GM23338 (cell line): Measurements from ENCODE around the gene YTHDF2. TPM values are rescaled to one million over a fixed set of nuclear protein-coding genes. Genes with fewer than 3 reads are reported as not detected.
"Not testable (repeated sequence)": the region's sequence is repeated elsewhere in the genome, so short reads cannot be mapped to it uniquely, and the experiment has no call there.

Experiments
- ATAC-seq: fragments of 200-7000 bp; cut with Tn5 transposase; 3 replicates; pipeline ENCODE4 v1.9.1; 2020
- DNase-seq: peaks from one replicate; pipeline ENCODE4 v3.0.0-alpha.2; 2015; ENCODE audit warnings: low spot score
- H2AFZ ChIP-seq: fragments of 200-600 bp; sonication (generic); 2 replicates; pipeline ENCODE4 v1.8.0; 2016; ENCODE audit warnings: antibody characterized with exemption, mild to moderate bottlenecking, moderate library complexity
- H3F3A ChIP-seq: fragments of 200-600 bp; sonication (generic); replicated peaks from 2 replicates; pipeline ENCODE4 v1.8.0; 2017; ENCODE audit warnings: antibody characterized with exemption, mixed run types, low read depth
- H3K27ac ChIP-seq: fragments of 200-600 bp; sonication (generic); 2 replicates; pipeline ENCODE4 v1.6.1; 2016; ENCODE audit warnings: low read depth
- H3K27me3 ChIP-seq: fragments of 200-600 bp; sonication (generic); 2 replicates; pipeline ENCODE4 v1.8.0; 2016; ENCODE audit warnings: mild to moderate bottlenecking, mixed run types, moderate library complexity; ENCODE audit not compliant: insufficient read depth
- H3K36me3 ChIP-seq: fragments of 200-600 bp; sonication (generic); 2 replicates; pipeline ENCODE4 v1.8.0; 2016; ENCODE audit warnings: mild to moderate bottlenecking; ENCODE audit not compliant: insufficient read depth
- H3K4me1 ChIP-seq: fragments of 200-600 bp; sonication (generic); 2 replicates; pipeline ENCODE4 v1.8.0; 2016; ENCODE audit warnings: mild to moderate bottlenecking, moderate library complexity; ENCODE audit not compliant: insufficient read depth
- H3K4me2 ChIP-seq: fragments of 200-600 bp; sonication (generic); 2 replicates; pipeline ENCODE4 v1.7.1; 2017; ENCODE audit warnings: mixed run types
- H3K4me3 ChIP-seq: fragments of 200-600 bp; sonication (generic); 2 replicates; pipeline ENCODE4 v1.6.1; 2016; ENCODE audit warnings: mixed run types
- H3K79me2 ChIP-seq: fragments of 200-600 bp; sonication (generic); replicated peaks from 2 replicates; pipeline ENCODE4 v1.8.0; 2017; ENCODE audit warnings: mild to moderate bottlenecking; ENCODE audit not compliant: insufficient read depth
- H3K9me2 ChIP-seq: fragments of 200-600 bp; sonication (generic); 2 replicates; pipeline ENCODE4 v1.8.0; 2017; ENCODE audit not compliant: insufficient read depth
- H4K20me1 ChIP-seq: fragments of 200-600 bp; sonication (generic); replicated peaks from 2 replicates; pipeline ENCODE4 v1.8.0; 2017; ENCODE audit warnings: mild to moderate bottlenecking; ENCODE audit not compliant: insufficient read depth
- H3K27ac Mint-ChIP-seq: 2 replicates; pipeline ENCODE4 v1.8.0; 2020; ENCODE audit warnings: inconsistent platforms, mild to moderate bottlenecking, moderate library complexity, mixed read lengths
- H3K27me3 Mint-ChIP-seq: 3 replicates; pipeline ENCODE4 v1.8.0; 2022; ENCODE audit warnings: low read depth, mild to moderate bottlenecking, moderate library complexity, mixed read lengths, inconsistent platforms; ENCODE audit not compliant: insufficient read depth, poor library complexity
- H3K36me3 Mint-ChIP-seq: 3 replicates; pipeline ENCODE4 v1.8.0; 2021; ENCODE audit warnings: low read depth, mild to moderate bottlenecking, inconsistent platforms, moderate library complexity, mixed read lengths
- H3K4me1 Mint-ChIP-seq: 3 replicates; pipeline ENCODE4 v1.8.0; 2020; ENCODE audit warnings: mild to moderate bottlenecking, inconsistent platforms, mixed read lengths
- H3K4me3 Mint-ChIP-seq: 3 replicates; pipeline ENCODE4 v1.8.0; 2021; ENCODE audit warnings: moderate library complexity, mild to moderate bottlenecking, inconsistent platforms, mixed read lengths
- H3K9me3 Mint-ChIP-seq: 3 replicates; pipeline ENCODE4 v1.8.0; 2020; ENCODE audit warnings: moderate library complexity, mild to moderate bottlenecking, inconsistent platforms, mixed read lengths
- CREB1 ChIP-seq: fragments of 250-450 bp; sonication (Bioruptor Pico); IDR thresholded peaks from 2 replicates; pipeline ENCODE4 v1.5.0; 2020; ENCODE audit warnings: low read depth, mild to moderate bottlenecking, moderate library complexity
- EZH2 ChIP-seq: fragments of 200-600 bp; sonication (generic); IDR thresholded peaks from one replicate; pipeline ENCODE4 v1.8.0; 2017; ENCODE audit warnings: antibody characterized with exemption, mild to moderate bottlenecking, low read depth; ENCODE audit not compliant: unreplicated experiment
- EZH2phosphoT487 ChIP-seq: fragments of 200-600 bp; sonication (generic); IDR thresholded peaks from one replicate; pipeline ENCODE4 v1.8.1; 2018; ENCODE audit warnings: antibody characterized with exemption; ENCODE audit not compliant: unreplicated experiment
- JUNB ChIP-seq: IDR thresholded peaks from one replicate; pipeline ENCODE4 v1.6.1; 2016; ENCODE audit warnings: antibody characterized with exemption; ENCODE audit not compliant: unreplicated experiment
- NANOG ChIP-seq: IDR thresholded peaks from 2 replicates; pipeline ENCODE4 v1.6.1; 2016; ENCODE audit warnings: antibody characterized with exemption, borderline replicate concordance
- POLR2AphosphoS5 ChIP-seq: IDR thresholded peaks from 2 replicates; pipeline ENCODE4 v1.6.1; 2016; ENCODE audit warnings: antibody characterized with exemption, low read depth
- STAT1 ChIP-seq: IDR thresholded peaks from one replicate; pipeline ENCODE4 v1.6.1; 2016; ENCODE audit warnings: antibody characterized with exemption; ENCODE audit not compliant: unreplicated experiment
- ZNF114 ChIP-seq: fragments of 250-450 bp; sonication (Bioruptor Pico); IDR thresholded peaks from 2 replicates; pipeline ENCODE4 v1.5.0; 2020; ENCODE audit warnings: mild to moderate bottlenecking, moderate library complexity
- ZNF331 ChIP-seq: fragments of 250-450 bp; sonication (Bioruptor Pico); IDR thresholded peaks from 2 replicates; pipeline ENCODE4 v1.5.0; 2020; ENCODE audit warnings: low read depth, mild to moderate bottlenecking, moderate library complexity
- polyA plus RNA-seq: library from polyadenylated mRNA; unstranded; fragments of >200 nt; fragmentation: Nextera tagmentation; extraction: Ambion mirVana; gene quantifications from 2 replicates; pipeline ENCODE4 v1.2.1, GENCODE V29; 2016
- total RNA-seq: library from RNA; depleted of rRNA; stranded (reverse); fragments of >200 nt; shearing (Covaris generic); gene quantifications from 2 replicates; pipeline ENCODE4 v1.2.3, GENCODE V29; 2014
- TF ChIP-seq, protein P1 (sequence below): fragments of 250-450 bp; sonication (Bioruptor Pico); IDR thresholded peaks from 2 replicates; pipeline ENCODE4 v1.5.0; 2020; ENCODE audit warnings: mild to moderate bottlenecking, moderate library complexity
- TF ChIP-seq, protein P2 (sequence below), 2 experiments: fragments of 200-600 bp in 1 of 2; sonication (generic) in 1 of 2; conservative IDR thresholded peaks; 2 replicates each; pipeline versions ENCODE4 v1.5.1 to v1.6.1; 2016 to 2017; ENCODE audit warnings: antibody characterized with exemption in 2 of 2, low read depth in 2 of 2, mild to moderate bottlenecking in 2 of 2, moderate library complexity in 1 of 2
- TF ChIP-seq, protein P3 (sequence below): IDR thresholded peaks from one replicate; pipeline ENCODE4 v1.6.1; 2018; ENCODE audit warnings: antibody characterized with exemption; ENCODE audit not compliant: unreplicated experiment

The YTHDF2 gene
- total and polyA plus RNA-seq, 2 experiments from 2014 or later, result 130 to 169 TPM

DNA sequence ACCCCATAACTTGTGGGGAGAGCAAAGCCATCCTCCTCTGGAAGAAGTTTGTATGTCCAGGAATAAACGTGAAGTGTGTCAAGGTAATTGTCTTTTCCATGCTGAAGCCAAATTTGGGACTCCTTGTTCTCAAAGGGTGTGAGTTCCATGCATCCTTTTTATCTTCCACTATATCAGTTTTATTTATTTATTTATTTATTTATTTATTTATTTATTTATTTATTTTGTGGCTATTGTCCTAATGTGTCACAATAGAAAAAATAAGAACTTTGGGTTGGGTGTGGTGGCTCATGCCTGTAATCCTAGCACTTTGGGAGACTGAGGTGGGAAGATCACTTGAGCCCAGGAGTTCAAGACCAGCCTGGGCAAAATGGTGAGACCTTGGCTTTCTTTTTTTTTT is 45.1 kb upstream of the YTHDF2 start:
- H2AFZ ChIP-seq, H3K79me2 ChIP-seq, H3K27me3 ChIP-seq, H3K27ac ChIP-seq, H3K4me1 Mint-ChIP-seq, H3K9me2 ChIP-seq, H3K9me3 Mint-ChIP-seq, DNase-seq, H3K27me3 Mint-ChIP-seq, ATAC-seq, H3K4me1 ChIP-seq, H3K4me3 ChIP-seq, H3K4me2 ChIP-seq, H3K27ac Mint-ChIP-seq, H3K4me3 Mint-ChIP-seq, H3F3A ChIP-seq, H4K20me1 ChIP-seq: not testable (repeated sequence)
- H3K36me3 ChIP-seq, result peaks cover 21% of the 10 kb centered on the region; the same call in 1 of the 2 replicates
- H3K36me3 Mint-ChIP-seq, result peaks cover 49% of the 10 kb centered on the region

DNA sequence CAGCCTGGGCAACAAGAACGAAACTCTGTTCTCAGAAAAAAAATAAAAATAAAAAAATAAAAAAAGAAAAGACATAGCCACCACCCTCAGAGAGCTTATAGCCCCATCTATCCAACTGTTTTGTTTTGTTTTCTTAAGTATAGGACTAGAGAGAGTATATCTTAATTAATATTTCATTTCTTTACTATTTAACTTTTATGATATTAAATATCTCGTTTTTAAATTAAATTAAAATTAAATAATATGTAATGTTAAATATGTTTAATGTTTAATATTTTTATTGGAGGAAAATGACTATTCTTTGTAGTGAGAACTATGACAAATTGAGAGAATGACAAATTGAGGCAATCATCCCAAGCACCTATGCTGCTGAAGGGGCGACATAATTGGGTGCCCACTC is 33.1 kb upstream of the YTHDF2 start:
- Histone ChIP-seq H2AFZ (no peak overlapping the region), H3K27me3 (no peaks in the 10 kb centered on the region), H3K4me2 (no peak overlapping the region), H3K79me2 (no peaks in the 10 kb centered on the region), H3K36me3 (peaks cover 23% of the 10 kb centered on the region), H3K4me3 (no peak overlapping the region), H3K4me1 (no peaks in the 10 kb centered on the region), H4K20me1 (no peaks in the 10 kb centered on the region), H3K9me2 (no peaks in the 10 kb centered on the region), H3F3A (peaks cover 4% of the 10 kb centered on the region; the same call in 1 of the 2 replicates), H3K27ac (no peak overlapping the region)
- Mint-ChIP-seq H3K4me3 (no peak overlapping the region), H3K27me3 (no peaks in the 10 kb centered on the region), H3K9me3 (no peaks in the 10 kb centered on the region), H3K27ac (no peak overlapping the region), H3K36me3 (peaks cover 57% of the 10 kb centered on the region), H3K4me1 (no peaks in the 10 kb centered on the region)
- DNase-seq (no peak), ATAC-seq (no peak)
- TF ChIP-seq STAT1, result no peak
- no peak for TF ChIP-seq NANOG
- TF ChIP-seq, protein P1, sequence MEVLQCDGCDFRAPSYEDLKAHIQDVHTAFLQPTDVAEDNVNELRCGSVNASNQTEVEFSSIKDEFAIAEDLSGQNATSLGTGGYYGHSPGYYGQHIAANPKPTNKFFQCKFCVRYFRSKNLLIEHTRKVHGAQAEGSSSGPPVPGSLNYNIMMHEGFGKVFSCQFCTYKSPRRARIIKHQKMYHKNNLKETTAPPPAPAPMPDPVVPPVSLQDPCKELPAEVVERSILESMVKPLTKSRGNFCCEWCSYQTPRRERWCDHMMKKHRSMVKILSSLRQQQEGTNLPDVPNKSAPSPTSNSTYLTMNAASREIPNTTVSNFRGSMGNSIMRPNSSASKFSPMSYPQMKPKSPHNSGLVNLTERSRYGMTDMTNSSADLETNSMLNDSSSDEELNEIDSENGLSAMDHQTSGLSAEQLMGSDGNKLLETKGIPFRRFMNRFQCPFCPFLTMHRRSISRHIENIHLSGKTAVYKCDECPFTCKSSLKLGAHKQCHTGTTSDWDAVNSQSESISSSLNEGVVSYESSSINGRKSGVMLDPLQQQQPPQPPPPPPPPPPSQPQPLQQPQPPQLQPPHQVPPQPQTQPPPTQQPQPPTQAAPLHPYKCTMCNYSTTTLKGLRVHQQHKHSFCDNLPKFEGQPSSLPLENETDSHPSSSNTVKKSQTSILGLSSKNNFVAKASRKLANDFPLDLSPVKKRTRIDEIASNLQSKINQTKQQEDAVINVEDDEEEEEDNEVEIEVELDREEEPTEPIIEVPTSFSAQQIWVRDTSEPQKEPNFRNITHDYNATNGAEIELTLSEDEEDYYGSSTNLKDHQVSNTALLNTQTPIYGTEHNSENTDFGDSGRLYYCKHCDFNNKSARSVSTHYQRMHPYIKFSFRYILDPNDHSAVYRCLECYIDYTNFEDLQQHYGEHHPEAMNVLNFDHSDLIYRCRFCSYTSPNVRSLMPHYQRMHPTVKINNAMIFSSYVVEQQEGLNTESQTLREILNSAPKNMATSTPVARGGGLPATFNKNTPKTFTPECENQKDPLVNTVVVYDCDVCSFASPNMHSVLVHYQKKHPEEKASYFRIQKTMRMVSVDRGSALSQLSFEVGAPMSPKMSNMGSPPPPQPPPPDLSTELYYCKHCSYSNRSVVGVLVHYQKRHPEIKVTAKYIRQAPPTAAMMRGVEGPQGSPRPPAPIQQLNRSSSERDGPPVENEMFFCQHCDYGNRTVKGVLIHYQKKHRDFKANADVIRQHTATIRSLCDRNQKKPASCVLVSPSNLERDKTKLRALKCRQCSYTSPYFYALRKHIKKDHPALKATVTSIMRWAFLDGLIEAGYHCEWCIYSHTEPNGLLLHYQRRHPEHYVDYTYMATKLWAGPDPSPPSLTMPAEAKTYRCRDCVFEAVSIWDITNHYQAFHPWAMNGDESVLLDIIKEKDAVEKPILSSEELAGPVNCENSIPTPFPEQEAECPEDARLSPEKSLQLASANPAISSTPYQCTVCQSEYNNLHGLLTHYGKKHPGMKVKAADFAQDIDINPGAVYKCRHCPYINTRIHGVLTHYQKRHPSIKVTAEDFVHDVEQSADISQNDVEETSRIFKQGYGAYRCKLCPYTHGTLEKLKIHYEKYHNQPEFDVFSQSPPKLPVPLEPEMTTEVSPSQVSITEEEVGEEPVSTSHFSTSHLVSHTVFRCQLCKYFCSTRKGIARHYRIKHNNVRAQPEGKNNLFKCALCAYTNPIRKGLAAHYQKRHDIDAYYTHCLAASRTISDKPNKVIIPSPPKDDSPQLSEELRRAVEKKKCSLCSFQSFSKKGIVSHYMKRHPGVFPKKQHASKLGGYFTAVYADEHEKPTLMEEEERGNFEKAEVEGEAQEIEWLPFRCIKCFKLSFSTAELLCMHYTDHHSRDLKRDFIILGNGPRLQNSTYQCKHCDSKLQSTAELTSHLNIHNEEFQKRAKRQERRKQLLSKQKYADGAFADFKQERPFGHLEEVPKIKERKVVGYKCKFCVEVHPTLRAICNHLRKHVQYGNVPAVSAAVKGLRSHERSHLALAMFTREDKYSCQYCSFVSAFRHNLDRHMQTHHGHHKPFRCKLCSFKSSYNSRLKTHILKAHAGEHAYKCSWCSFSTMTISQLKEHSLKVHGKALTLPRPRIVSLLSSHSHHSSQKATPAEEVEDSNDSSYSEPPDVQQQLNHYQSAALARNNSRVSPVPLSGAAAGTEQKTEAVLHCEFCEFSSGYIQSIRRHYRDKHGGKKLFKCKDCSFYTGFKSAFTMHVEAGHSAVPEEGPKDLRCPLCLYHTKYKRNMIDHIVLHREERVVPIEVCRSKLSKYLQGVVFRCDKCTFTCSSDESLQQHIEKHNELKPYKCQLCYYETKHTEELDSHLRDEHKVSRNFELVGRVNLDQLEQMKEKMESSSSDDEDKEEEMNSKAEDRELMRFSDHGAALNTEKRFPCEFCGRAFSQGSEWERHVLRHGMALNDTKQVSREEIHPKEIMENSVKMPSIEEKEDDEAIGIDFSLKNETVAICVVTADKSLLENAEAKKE (CRISPR knock-in tag), result no peak
- no peak for TF ChIP-seq ZNF331 (CRISPR knock-in tag)
- no peak for TF ChIP-seq ZNF114
- TF ChIP-seq, protein P2, sequence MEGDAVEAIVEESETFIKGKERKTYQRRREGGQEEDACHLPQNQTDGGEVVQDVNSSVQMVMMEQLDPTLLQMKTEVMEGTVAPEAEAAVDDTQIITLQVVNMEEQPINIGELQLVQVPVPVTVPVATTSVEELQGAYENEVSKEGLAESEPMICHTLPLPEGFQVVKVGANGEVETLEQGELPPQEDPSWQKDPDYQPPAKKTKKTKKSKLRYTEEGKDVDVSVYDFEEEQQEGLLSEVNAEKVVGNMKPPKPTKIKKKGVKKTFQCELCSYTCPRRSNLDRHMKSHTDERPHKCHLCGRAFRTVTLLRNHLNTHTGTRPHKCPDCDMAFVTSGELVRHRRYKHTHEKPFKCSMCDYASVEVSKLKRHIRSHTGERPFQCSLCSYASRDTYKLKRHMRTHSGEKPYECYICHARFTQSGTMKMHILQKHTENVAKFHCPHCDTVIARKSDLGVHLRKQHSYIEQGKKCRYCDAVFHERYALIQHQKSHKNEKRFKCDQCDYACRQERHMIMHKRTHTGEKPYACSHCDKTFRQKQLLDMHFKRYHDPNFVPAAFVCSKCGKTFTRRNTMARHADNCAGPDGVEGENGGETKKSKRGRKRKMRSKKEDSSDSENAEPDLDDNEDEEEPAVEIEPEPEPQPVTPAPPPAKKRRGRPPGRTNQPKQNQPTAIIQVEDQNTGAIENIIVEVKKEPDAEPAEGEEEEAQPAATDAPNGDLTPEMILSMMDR (conservative IDR thresholded peaks at IDR 0.05; ENCODE audit: low read depth in 2 of 2), result no peak
- TF ChIP-seq POLR2AphosphoS5, result no peak
- TF ChIP-seq, protein P3, sequence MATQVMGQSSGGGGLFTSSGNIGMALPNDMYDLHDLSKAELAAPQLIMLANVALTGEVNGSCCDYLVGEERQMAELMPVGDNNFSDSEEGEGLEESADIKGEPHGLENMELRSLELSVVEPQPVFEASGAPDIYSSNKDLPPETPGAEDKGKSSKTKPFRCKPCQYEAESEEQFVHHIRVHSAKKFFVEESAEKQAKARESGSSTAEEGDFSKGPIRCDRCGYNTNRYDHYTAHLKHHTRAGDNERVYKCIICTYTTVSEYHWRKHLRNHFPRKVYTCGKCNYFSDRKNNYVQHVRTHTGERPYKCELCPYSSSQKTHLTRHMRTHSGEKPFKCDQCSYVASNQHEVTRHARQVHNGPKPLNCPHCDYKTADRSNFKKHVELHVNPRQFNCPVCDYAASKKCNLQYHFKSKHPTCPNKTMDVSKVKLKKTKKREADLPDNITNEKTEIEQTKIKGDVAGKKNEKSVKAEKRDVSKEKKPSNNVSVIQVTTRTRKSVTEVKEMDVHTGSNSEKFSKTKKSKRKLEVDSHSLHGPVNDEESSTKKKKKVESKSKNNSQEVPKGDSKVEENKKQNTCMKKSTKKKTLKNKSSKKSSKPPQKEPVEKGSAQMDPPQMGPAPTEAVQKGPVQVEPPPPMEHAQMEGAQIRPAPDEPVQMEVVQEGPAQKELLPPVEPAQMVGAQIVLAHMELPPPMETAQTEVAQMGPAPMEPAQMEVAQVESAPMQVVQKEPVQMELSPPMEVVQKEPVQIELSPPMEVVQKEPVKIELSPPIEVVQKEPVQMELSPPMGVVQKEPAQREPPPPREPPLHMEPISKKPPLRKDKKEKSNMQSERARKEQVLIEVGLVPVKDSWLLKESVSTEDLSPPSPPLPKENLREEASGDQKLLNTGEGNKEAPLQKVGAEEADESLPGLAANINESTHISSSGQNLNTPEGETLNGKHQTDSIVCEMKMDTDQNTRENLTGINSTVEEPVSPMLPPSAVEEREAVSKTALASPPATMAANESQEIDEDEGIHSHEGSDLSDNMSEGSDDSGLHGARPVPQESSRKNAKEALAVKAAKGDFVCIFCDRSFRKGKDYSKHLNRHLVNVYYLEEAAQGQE, result no peak
- no peak for TF ChIP-seq CREB1 (CRISPR knock-in tag)
- TF ChIP-seq EZH2, result no peak
- TF ChIP-seq EZH2phosphoT487, result no peak
- TF ChIP-seq JUNB, result no peak
